ENCODE measurements around the gene VSIG4.

DNA sequence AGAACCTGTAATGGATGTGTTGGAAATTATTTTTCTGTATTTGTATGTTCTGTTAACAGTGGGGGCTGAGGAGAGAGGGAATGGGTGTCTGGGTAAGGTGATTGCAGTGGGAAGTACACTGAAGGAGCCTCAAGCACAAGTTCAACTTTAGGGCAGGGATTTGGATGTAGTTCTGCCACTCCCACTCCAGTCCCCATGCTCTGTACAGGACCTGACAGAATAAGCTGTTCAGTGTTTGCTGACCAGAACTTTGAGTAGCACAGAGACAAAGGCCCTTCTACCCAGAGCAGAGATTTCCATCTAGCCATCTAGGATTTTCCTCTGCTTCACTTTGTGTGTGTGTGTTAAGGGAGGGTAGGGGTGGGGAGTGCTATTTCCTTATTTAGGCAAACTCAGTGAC, 49.2 kb downstream of the VSIG4 start:
- TF ChIP-seq, protein P1, sequence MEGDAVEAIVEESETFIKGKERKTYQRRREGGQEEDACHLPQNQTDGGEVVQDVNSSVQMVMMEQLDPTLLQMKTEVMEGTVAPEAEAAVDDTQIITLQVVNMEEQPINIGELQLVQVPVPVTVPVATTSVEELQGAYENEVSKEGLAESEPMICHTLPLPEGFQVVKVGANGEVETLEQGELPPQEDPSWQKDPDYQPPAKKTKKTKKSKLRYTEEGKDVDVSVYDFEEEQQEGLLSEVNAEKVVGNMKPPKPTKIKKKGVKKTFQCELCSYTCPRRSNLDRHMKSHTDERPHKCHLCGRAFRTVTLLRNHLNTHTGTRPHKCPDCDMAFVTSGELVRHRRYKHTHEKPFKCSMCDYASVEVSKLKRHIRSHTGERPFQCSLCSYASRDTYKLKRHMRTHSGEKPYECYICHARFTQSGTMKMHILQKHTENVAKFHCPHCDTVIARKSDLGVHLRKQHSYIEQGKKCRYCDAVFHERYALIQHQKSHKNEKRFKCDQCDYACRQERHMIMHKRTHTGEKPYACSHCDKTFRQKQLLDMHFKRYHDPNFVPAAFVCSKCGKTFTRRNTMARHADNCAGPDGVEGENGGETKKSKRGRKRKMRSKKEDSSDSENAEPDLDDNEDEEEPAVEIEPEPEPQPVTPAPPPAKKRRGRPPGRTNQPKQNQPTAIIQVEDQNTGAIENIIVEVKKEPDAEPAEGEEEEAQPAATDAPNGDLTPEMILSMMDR (IDR thresholded peaks at IDR 0.05; ENCODE audit: borderline replicate concordance, extremely low read depth, low read length, poor library complexity, severe bottlenecking), result no peak
- no peak for TF ChIP-seq EZH2 (IDR thresholded peaks at IDR 0.05; ENCODE audit: borderline replicate concordance, low read depth, low read length, severe bottlenecking)
